Thyroid gland (tissue), 4 donors: Measurements from ENCODE around the gene ADAMTS14.
"Not testable (repeated sequence)": the region's sequence is repeated elsewhere in the genome, so short reads cannot be mapped to it uniquely, and the experiment has no call there.

ENCODE experiments used
- POLR2A ChIP-seq, 2 donors: fragments of 450-650 bp; IDR thresholded peaks; one replicate each; pipeline ENCODE4 v1.6.1; 2017; ENCODE audit warnings: antibody characterized with exemption in 2 of 2, mild to moderate bottlenecking in 2 of 2, moderate library complexity in 1 of 2
- TF ChIP-seq, protein P1 (sequence below), 6 experiments: fragments of 200-600 bp in 3 of 6; fragments of 450-650 bp in 3 of 6; sonication (generic) in 3 of 6; IDR thresholded peaks; one replicate each; pipeline ENCODE4 v1.5.1; 2016 to 2019; ENCODE audit warnings: antibody characterized with exemption in 6 of 6, mild to moderate bottlenecking in 2 of 6, inconsistent platforms in 1 of 6, moderate library complexity in 1 of 6

DNA sequence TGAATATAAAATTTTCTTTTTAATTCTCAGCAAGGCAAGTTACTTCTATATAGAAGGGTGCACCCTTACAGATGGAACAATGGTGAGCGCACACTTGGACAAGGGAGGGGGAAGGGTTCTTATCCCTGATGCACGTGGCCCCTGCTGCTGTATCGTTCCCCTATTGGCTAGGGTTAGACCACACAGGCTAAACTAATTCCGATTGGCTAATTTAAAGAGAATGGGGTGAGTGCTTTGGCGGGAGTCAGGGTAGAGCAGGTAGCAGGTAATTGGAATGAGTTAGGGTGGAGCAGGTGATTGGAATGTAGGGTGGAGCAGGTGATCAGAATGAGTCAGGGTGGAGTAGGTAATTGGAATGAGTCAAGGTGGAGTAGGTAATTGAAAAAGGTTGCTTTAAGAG lies 37.8 kb upstream of the ADAMTS14 start:
- TF ChIP-seq, protein P1, sequence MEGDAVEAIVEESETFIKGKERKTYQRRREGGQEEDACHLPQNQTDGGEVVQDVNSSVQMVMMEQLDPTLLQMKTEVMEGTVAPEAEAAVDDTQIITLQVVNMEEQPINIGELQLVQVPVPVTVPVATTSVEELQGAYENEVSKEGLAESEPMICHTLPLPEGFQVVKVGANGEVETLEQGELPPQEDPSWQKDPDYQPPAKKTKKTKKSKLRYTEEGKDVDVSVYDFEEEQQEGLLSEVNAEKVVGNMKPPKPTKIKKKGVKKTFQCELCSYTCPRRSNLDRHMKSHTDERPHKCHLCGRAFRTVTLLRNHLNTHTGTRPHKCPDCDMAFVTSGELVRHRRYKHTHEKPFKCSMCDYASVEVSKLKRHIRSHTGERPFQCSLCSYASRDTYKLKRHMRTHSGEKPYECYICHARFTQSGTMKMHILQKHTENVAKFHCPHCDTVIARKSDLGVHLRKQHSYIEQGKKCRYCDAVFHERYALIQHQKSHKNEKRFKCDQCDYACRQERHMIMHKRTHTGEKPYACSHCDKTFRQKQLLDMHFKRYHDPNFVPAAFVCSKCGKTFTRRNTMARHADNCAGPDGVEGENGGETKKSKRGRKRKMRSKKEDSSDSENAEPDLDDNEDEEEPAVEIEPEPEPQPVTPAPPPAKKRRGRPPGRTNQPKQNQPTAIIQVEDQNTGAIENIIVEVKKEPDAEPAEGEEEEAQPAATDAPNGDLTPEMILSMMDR (IDR thresholded peaks at IDR 0.05): not testable (repeated sequence)
- TF ChIP-seq POLR2A (IDR thresholded peaks at IDR 0.05): not testable (repeated sequence)
